Esophagus (tissue), 2 donors: ENCODE results near the gene CLASP1. TPM values are rescaled to one million over a fixed set of nuclear protein-coding genes. Genes with fewer than 3 reads are reported as not detected.

Experiments used
- H3K27ac ChIP-seq, 2 donors: one replicate each; pipeline ENCODE4 v1.5.1; 2013; ENCODE audit warnings: low read depth in 2 of 2, mild to moderate bottlenecking in 2 of 2, inconsistent platforms in 1 of 2, low read length in 1 of 2, moderate library complexity in 1 of 2
- H3K27me3 ChIP-seq, 2 donors: one replicate each; pipeline ENCODE4 v1.6.1; 2013; ENCODE audit warnings: low read length in 2 of 2, control low read depth in 1 of 2, mild to moderate bottlenecking in 1 of 2; ENCODE audit not compliant: insufficient read depth in 2 of 2, control insufficient read depth in 1 of 2
- H3K36me3 ChIP-seq, 2 donors: one replicate each; pipeline ENCODE4 v1.6.1; 2013; ENCODE audit warnings: low read length in 1 of 2; ENCODE audit not compliant: control insufficient read depth in 2 of 2, insufficient read depth in 2 of 2
- H3K4me1 ChIP-seq, 2 donors: one replicate each; pipeline ENCODE4 v1.6.1; 2013; ENCODE audit warnings: low read length in 1 of 2; ENCODE audit not compliant: control insufficient read depth in 2 of 2, insufficient read depth in 2 of 2
- H3K4me3 ChIP-seq, 2 donors: one replicate each; pipeline ENCODE4 v1.5.1; 2013; ENCODE audit warnings: low read length in 2 of 2, mild to moderate bottlenecking in 2 of 2, low read depth in 1 of 2, moderate library complexity in 1 of 2
- H3K9me3 ChIP-seq, 2 donors: one replicate each; pipeline ENCODE4 v1.6.1; 2013; ENCODE audit warnings: mild to moderate bottlenecking in 2 of 2, low read depth in 1 of 2, low read length in 1 of 2, moderate library complexity in 1 of 2; ENCODE audit not compliant: control insufficient read depth in 2 of 2, insufficient read depth in 1 of 2
- WGBS, 2 donors: extraction: QIAGEN DNeasy Blood & Tissue Kit; methylation state at CpG; one replicate each; pipeline ENCODE4 v1.1.7; 2013; 5-methylcytosine and 5-hydroxymethylcytosine counted together
- polyA plus RNA-seq, 2 donors: library from polyadenylated mRNA; stranded (reverse); fragments of 200-250 nt; gene quantifications; one replicate each; pipeline ENCODE4 v1.2.3, GENCODE V29; 2013
- donor health status: healthy with polysubstance abuse.
- donor health status: Bipolar disorder and iron deficiency.

The CLASP1 gene
- polyA plus RNA-seq, 2 donors: 9.1 to 9.8 TPM

DNA sequence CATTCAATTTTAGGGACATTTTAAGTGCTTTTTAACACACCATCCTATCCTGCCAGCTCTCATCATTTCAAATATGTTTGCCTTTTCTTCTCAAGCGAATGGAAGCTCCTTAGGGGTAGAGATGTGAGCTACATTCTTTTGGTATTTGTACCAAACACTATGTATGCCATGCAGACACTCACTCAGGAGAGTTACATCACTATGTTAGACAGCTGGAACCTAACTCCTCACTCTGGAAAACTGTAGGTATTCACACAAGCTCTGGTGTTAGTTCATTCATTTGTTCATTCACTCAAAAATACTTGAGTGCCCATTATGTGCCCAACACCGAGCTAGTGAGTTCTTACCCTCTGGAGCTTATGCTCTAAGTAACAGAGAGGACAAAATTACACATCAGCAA, 144.9 kb downstream of the CLASP1 start:
- WGBS, 2 donors: 94 to 95% methylated on average over 2 of the region's 2 CpGs
- H3K27ac ChIP-seq: peak overlapping the region; percentile 51 to 68

DNA sequence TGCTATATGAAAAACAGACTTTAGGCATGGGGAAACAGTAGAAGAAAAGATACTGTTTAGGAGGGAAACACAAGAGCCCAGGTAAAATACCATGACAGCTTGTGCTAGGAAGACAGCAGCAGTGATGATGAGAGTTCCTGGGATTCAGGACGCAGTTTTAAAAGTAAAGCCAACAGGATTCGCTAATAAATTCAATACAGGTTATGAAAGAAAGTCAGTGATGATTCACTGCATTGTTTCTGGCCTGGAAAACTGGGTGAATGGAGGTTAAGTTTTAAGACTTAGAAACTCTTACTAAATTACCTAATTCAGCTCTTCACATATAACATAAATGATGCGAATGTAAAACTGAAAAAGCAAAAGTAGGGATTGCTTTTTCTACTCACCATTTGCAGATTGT, 146.5 kb downstream of the CLASP1 start:
- Histone ChIP-seq H3K4me3 (no peak overlapping the region), H3K27ac (peak overlapping the region; percentile 17 to 47), H3K36me3 (peaks cover 0 to 4% of the 10 kb centered on the region in 2 donors), H3K9me3 (no peaks in the 10 kb centered on the region), H3K27me3 (no peaks in the 10 kb centered on the region), H3K4me1 (peaks cover 6 to 7% of the 10 kb centered on the region in 2 donors)
- WGBS, 2 donors: 66 to 79% methylated on average over 3 of the region's 3 CpGs

More for the DNA sequence above, 144.9 kb downstream of the CLASP1 start:
- H3K4me1 ChIP-seq: peaks cover 6 to 7% of the 10 kb centered on the region in 2 donors
- no peaks in the 10 kb centered on the region for H3K9me3 ChIP-seq
- H3K27me3 ChIP-seq: no peaks in the 10 kb centered on the region
- H3K4me3 ChIP-seq: no peak overlapping the region
- peaks cover 0 to 4% of the 10 kb centered on the region in 2 donors for H3K36me3 ChIP-seq

DNA sequence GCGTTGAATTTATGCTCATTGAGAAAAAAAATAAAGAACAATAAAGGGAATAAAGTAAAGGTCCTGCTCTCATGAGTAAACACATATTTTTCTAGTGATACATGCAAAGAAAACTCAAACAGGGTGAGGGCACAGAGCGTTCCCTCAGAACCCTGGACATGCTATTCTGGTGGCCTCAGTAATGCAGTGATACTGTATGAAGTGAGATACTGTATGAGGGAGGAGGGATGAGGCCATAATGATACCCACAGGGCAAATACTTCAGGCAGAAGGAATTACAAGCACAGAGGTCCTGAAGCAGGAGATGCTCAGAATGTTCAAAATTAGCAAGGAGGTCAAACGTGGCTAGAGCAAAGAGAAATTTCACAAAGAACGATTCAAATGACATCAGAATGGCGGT, 147.0 kb downstream of the CLASP1 start:
- no peaks in the 10 kb centered on the region for H3K27me3 ChIP-seq
- H3K4me1 ChIP-seq: peaks cover 6 to 7% of the 10 kb centered on the region in 2 donors
- WGBS, 2 donors: 69 to 74% methylated on average over 5 of the region's 5 CpGs
- H3K9me3 ChIP-seq: no peaks in the 10 kb centered on the region
- H3K36me3 ChIP-seq: peaks cover 0 to 4% of the 10 kb centered on the region in 2 donors
- no peak overlapping the region for H3K4me3 ChIP-seq
- H3K27ac ChIP-seq: peak overlapping the region in 1 of 2 donors; percentile 54

- H3K36me3 ChIP-seq: peaks cover 0 to 4% of the 10 kb centered on the region in 2 donors
- WGBS, 2 donors: 61 to 71% methylated on average over 2 of the region's 2 CpGs
- peaks cover 6 to 7% of the 10 kb centered on the region in 2 donors for H3K4me1 ChIP-seq
- no peaks in the 10 kb centered on the region for H3K9me3 ChIP-seq
- no peak overlapping the region for H3K4me3 ChIP-seq
- H3K27me3 ChIP-seq: no peaks in the 10 kb centered on the region
- H3K27ac ChIP-seq: no peak overlapping the region
Observed at GRCh38 chr2:121501554-121501953, 147.7 kb downstream of the CLASP1 start.

DNA sequence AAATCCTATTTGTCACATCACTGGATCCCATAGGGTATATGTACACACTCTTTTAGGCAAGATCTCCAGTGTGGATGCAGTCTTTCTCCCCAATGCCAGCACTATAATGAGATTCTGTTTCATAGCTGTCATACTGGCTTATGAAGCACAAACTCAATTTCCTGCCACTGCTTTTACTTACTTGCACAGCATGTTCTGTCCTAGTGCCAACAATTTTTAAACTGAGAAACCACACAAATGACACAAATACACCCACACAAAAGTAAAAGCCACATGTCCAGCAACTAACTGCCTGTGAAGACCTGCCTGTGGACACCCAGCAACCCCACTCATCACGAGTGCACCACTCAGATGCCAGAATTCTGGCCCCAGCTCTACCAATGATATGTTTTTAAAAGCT, 148.2 kb downstream of the CLASP1 start:
- Histone ChIP-seq H3K27ac (no peak overlapping the region), H3K4me1 (peaks cover 1 to 7% of the 10 kb centered on the region in 2 donors)

DNA sequence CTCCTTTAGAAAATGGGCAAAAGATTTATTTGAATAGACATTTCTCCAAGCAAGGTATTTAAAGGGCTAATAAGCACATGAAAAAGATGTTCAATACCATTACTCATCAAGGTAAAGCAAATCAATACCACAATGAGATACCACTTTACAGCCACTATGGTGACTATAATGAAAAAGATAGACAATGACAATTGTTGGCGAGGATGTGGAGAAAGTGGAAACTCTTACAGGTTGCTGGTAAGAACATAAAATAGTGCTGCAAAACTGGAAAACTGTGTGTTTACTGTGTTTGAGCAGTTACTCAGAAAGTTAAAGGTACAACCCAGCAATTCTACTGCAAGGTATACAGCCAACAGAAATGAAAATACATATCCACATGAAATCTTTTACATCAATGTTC, 150.5 kb downstream of the CLASP1 start:
- H3K27me3 ChIP-seq: no peaks in the 10 kb centered on the region
- H3K36me3 ChIP-seq: peaks cover 0 to 4% of the 10 kb centered on the region in 2 donors
- H3K4me3 ChIP-seq: no peak overlapping the region
- H3K27ac ChIP-seq: no peak overlapping the region
- H3K4me1 ChIP-seq: peaks cover 0 to 4% of the 10 kb centered on the region in 2 donors
- WGBS, 2 donors: 98 to 100% methylated on average over 1 of the region's 1 CpG
- H3K9me3 ChIP-seq: no peaks in the 10 kb centered on the region

More for the DNA sequence above, 148.2 kb downstream of the CLASP1 start:
- Histone ChIP-seq H3K4me3 (no peak overlapping the region), H3K36me3 (peaks cover 0 to 4% of the 10 kb centered on the region in 2 donors), H3K9me3 (no peaks in the 10 kb centered on the region), H3K27me3 (no peaks in the 10 kb centered on the region)
- WGBS, 2 donors: 40 to 49% methylated on average over 1 of the region's 1 CpG

DNA sequence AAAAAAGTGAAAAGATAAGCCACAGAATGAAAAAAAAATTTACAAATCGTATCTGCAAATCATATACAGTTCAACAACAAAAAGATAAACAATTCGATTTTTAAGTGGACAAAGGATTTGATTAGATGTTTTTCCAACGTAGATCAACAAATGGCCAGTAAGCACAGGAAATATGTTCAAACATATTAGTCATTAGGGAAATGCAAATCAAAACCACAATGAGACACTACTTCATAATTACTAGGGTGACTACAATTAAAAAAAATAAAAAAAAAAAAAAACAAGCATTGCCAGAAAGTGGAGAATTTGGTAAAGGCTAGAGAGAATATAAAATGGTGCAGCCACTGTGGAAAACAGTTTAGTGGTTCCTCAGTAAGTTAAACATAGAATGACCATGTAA, 156.9 kb downstream of the CLASP1 start:
- H3K27me3 ChIP-seq: no peaks in the 10 kb centered on the region
- no peak overlapping the region for H3K4me3 ChIP-seq
- no peaks in the 10 kb centered on the region for H3K36me3 ChIP-seq
- peaks cover 0 to 2% of the 10 kb centered on the region in 2 donors for H3K4me1 ChIP-seq
- 72 to 77% methylated on average over 3 of the region's 3 CpGs for WGBS, 2 donors
- no peaks in the 10 kb centered on the region for H3K9me3 ChIP-seq
- H3K27ac ChIP-seq: no peak overlapping the region

- no peak overlapping the region for H3K4me3 ChIP-seq
- no peaks in the 10 kb centered on the region for H3K36me3 ChIP-seq
- H3K27me3 ChIP-seq: no peaks in the 10 kb centered on the region
- no peaks in the 10 kb centered on the region for H3K9me3 ChIP-seq
- 82 to 84% methylated on average over 4 of the region's 4 CpGs for WGBS, 2 donors
- H3K27ac ChIP-seq: no peak overlapping the region
- peaks cover 0 to 2% of the 10 kb centered on the region in 2 donors for H3K4me1 ChIP-seq
Observed at GRCh38 chr2:121491518-121491917, 157.7 kb downstream of the CLASP1 start.

GRCh38 chr2:121490584-121491133, 158.6 kb downstream of the CLASP1 start:
- 78 to 90% methylated on average over 3 of the region's 3 CpGs for WGBS, 2 donors

DNA sequence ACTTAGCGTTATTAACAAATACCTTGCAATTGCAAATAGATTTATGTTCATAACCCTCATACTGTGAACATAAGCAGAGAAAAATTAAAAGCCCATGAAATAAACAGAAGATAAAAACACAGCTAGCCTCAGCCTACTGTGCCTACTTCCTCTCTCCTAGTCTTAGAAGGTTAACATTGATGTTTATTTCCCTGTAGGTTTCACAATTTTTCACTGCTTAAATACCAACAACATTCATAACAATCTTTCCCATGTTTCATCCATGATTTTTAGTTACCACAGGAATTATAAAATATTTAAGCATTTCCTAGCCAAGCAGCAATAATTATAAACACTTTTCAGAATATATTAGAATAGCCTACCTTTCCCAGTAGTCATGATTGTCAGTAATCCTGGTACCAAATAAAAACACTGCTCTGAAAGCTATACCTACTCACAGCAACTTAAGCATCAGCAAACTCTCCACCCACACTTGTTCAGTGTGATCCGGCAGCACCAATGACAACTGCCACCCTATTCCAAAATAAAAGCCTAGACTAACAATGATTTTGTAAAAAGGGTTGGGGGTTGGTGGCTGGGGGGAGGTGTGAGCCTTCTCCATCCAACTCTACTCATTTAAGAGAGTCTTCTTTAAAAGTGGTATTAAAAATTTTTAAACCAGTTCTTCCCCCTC, 159.2 kb downstream of the CLASP1 start:
- Histone ChIP-seq H3K4me3 (no peak overlapping the region), H3K27me3 (no peaks in the 10 kb centered on the region), H3K4me1 (peaks cover 0 to 2% of the 10 kb centered on the region in 2 donors), H3K9me3 (no peaks in the 10 kb centered on the region), H3K36me3 (no peaks in the 10 kb centered on the region), H3K27ac (no peak overlapping the region)
- 52 to 58% methylated on average over 2 of the region's 2 CpGs for WGBS, 2 donors

More at GRCh38 chr2:121490584-121491133, 158.6 kb downstream of the CLASP1 start:
- no peaks in the 10 kb centered on the region for H3K9me3 ChIP-seq
- H3K4me3 ChIP-seq: no peak overlapping the region
- no peaks in the 10 kb centered on the region for H3K36me3 ChIP-seq
- H3K27ac ChIP-seq: no peak overlapping the region
- no peaks in the 10 kb centered on the region for H3K27me3 ChIP-seq
- peaks cover 0 to 2% of the 10 kb centered on the region in 2 donors for H3K4me1 ChIP-seq
